PFSK-1 (cell line): ENCODE measurements around the gene TMEM259.

Source experiments
- POLR2AphosphoS5 ChIP-seq: IDR thresholded peaks from 2 replicates; pipeline ENCODE4 v1.6.1; 2012; ENCODE audit warnings: low read depth, mild to moderate bottlenecking, control low read depth, low read length, moderate library complexity
- REST ChIP-seq, 2 experiments: IDR thresholded peaks; 2 replicates each; pipeline versions ENCODE4 v1.6.1 to v1.8.0; 2011 to 2012; ENCODE audit warnings: low read depth in 2 of 2, low read length in 2 of 2, control low read depth in 1 of 2, inconsistent platforms in 1 of 2, mild to moderate bottlenecking in 1 of 2, moderate library complexity in 1 of 2; ENCODE audit not compliant: insufficient read depth in 1 of 2
- TAF1 ChIP-seq: IDR thresholded peaks from 2 replicates; pipeline ENCODE4 v1.6.1; 2012; ENCODE audit warnings: low read length, control low read depth, borderline replicate concordance; ENCODE audit not compliant: insufficient read depth

- TF ChIP-seq POLR2AphosphoS5, result no peak
- TF ChIP-seq TAF1, result no peak
- no peak for TF ChIP-seq REST (IDR thresholded peaks at IDR 0.05; ENCODE audit: insufficient read depth in 1 of 2, low read depth in 2 of 2, low read length in 2 of 2)
Observed at GRCh38 chr19:988510-988909, 32.4 kb downstream of the TMEM259 start.
